ENCODE data around the gene OR10AD1. TPM values are rescaled to one million over a fixed set of nuclear protein-coding genes. Genes with fewer than 3 reads are reported as not detected.

OR10AD1 gene
- total RNA-seq, 1 donor from 2014 or later = not detected

DNA sequence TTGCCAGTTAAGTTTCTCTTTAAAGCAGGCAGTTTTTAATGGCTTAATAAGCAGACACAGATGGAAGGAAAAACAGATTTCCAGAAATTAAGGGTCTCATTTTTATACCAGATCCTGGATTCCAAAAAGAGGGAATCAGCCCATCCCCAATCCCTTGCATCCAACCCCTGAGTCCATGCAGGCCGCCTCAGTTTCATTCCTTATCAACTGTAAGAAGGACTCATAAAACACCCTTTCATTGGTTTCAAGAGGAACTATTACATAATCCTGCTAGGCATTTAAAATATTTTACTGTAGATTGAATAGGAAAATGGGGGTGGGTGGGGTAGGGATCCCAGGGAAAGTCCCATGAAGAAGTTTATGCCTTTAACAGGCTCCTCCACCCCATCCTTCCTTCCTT lies 10.2 kb downstream of the OR10AD1 start:
- no peak for DNase-seq (ENCODE audit: low read depth)
- no peak overlapping the region for H3K4me3 ChIP-seq (ENCODE audit: low read depth, low read length)
- TF ChIP-seq, protein P1, sequence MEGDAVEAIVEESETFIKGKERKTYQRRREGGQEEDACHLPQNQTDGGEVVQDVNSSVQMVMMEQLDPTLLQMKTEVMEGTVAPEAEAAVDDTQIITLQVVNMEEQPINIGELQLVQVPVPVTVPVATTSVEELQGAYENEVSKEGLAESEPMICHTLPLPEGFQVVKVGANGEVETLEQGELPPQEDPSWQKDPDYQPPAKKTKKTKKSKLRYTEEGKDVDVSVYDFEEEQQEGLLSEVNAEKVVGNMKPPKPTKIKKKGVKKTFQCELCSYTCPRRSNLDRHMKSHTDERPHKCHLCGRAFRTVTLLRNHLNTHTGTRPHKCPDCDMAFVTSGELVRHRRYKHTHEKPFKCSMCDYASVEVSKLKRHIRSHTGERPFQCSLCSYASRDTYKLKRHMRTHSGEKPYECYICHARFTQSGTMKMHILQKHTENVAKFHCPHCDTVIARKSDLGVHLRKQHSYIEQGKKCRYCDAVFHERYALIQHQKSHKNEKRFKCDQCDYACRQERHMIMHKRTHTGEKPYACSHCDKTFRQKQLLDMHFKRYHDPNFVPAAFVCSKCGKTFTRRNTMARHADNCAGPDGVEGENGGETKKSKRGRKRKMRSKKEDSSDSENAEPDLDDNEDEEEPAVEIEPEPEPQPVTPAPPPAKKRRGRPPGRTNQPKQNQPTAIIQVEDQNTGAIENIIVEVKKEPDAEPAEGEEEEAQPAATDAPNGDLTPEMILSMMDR (conservative IDR thresholded peaks at IDR 0.05; ENCODE audit: low read depth, low read length) = no peak

DNA sequence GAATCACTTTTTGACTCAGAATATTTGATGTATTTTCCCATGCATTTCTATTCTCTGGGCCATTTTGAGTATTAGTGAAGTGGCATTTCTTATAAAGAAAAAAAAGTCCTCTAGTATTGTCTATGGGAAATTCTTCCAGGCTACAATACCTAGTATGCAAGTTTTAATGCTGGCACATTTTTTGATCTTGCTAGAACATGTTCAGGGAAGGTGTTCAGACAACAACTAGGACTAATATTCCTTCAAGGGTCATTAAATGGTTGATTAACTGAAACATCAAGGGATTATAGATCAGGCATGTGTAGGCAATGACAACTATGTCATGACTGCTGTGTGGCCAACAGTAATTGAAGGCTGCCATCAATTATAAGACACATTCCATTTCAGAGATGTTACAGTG lies 12.0 kb downstream of the OR10AD1 start:
- H3K4me3 ChIP-seq (ENCODE audit: low read depth, low read length) = no peak overlapping the region
- TF ChIP-seq, protein P1 (conservative IDR thresholded peaks at IDR 0.05; ENCODE audit: low read depth, low read length) = no peak
- DNase-seq (ENCODE audit: low read depth) = no peak

DNA sequence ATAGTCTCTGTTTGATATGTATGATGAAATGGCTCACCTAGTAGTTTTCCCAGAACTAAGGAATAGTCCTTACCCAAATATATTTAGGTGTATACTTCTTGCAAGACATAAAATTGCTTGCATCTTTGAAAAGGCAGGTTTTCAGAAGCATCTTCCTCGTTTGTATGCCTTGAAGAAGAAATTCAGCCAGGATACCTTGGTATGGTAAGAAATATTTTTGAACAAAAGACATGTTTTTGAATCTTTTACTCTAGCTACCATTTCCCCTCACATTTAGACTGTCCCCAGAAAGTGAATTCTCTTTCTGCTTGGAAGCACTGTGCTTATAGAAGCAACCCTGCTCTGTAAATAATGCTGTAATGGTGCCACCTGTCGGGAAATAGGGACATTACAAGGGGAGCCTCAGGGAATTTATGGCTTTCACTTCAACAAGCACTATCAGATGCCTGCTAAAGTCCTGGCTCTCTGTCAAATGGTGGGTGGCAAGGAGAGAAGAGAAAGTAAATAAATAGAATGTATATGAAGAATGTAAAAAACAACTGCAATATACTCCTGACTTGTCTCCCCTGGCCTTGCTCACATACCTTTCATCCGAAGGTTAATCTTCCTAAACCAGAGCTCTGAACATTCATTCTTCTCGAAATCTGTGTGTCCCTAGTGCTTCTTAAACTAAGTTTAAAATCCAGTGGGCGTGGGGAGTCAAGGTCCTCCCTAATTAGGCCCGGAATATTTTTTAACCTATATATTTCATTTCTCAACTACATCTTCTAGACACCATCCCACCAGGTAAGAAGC lies 13.6 kb downstream of the OR10AD1 start:
- no peak for DNase-seq (ENCODE audit: low read depth)
- H3K4me3 ChIP-seq (ENCODE audit: low read depth, low read length) = no peak overlapping the region
- TF ChIP-seq, protein P1 (conservative IDR thresholded peaks at IDR 0.05; ENCODE audit: low read depth, low read length) = peak; percentile 88

DNA sequence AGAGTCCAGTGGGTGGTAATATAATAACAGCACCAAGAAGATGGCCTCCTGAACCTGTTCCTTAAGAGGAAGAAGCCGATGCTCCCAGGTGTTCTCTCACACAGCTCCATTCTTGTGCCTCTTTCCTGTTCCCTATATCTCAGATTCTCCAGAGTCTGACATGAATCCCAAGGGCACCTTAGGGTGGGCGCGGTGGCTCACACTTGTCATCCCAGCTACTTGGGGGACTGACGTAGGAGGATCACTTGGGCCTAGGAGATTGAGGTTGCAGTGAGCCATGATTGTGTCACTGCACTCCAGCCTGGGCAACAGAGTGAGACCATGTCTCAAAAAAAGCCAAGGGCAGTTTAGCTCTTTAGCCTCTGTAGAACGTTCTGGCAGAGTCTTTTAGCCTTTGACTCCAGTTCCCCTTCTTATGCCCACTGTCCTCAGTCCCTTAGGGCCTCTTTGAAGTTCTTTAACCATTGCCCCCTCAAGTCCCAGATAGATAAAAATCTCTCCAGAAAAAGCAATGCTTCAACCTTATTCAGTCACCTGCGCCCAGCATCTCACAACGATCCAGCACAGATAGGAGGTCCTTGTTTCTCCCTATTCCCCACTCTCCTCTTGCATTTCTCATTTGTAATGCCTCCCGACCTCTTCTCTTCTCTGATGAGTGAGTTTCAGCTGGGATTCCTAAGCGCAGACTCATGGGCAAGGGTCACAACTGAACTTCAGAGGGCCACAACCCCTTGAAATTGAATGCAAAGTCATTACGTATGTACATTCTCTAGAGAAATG lies 15.0 kb downstream of the OR10AD1 start:
- no peak for DNase-seq (ENCODE audit: low read depth)
- TF ChIP-seq, protein P1 (conservative IDR thresholded peaks at IDR 0.05; ENCODE audit: low read depth, low read length) = no peak
- H3K4me3 ChIP-seq (ENCODE audit: low read depth, low read length) = no peak overlapping the region

DNA sequence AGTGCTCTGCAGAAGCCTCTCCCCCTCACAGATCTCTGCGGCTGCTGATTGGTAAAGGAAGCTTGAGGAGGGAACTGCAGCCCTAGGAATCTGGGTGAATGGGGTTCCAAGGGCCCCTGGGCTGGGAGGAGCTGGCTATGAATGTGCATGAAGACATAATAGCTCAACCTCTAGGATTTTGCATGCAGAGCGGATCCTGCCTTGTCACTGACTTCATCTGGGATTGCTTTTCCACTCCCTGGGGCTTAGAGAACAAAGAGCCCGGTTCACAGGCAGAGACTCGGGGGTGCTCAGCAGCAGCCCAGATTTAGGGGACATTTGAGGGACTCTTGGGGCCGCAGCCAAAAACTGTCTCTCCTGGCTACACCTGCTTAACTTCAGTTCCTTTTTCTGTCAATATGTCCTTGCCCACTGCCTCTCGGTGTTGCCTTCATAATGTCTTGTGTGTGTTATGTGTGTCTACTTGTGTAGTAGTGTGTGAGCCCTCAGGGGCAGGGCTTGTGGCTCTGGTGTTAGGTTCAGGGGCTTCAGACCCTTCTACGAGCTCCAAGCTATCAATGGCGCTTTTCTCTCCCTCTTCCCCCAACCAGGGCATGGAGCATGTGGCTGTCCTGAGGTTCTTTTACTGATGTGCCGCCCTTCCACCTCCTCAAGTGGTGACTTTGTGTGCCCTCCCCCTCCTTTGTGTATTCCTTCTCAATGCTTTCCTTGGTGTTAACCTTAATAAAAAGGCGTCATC lies 17.7 kb downstream of the OR10AD1 start:
- TF ChIP-seq, protein P1 (conservative IDR thresholded peaks at IDR 0.05; ENCODE audit: low read depth, low read length) = no peak
- no peak for DNase-seq (ENCODE audit: low read depth)
- no peak overlapping the region for H3K4me3 ChIP-seq (ENCODE audit: low read depth, low read length)

DNA sequence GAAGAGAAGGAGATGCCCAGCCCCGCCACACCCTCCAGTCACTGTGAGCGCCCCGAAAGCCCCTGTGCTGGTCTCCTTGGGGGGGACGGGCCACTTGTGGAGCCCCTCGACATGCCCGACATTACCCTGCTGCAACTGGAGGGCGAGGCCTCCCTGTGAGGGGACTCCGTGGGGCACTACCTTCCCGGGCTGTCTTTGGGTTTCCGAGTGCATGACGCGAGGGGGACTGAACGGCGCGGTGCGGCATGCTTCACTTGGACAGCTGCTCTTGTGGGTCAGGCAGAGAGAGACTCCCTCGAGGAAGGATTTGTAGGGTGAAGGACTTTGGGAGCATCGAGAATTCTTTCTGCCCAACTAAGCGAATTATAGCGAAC lies 18.6 kb downstream of the OR10AD1 start:
- H3K4me3 ChIP-seq (ENCODE audit: low read depth, low read length) = no peak overlapping the region
- TF ChIP-seq, protein P1 (conservative IDR thresholded peaks at IDR 0.05; ENCODE audit: low read depth, low read length) = no peak
- DNase-seq (ENCODE audit: low read depth) = no peak

Data from epithelial cell of proximal tubule (primary cell).